PC-3 (cell line): ENCODE measurements around the gene FKBP15.

Experiments
- EZH2 ChIP-seq: fragments of 300-600 bp; sonication (generic); IDR thresholded peaks from one replicate; pipeline ENCODE4 v1.6.1; 2017; ENCODE audit warnings: antibody characterized with exemption, mild to moderate bottlenecking, low read length; ENCODE audit not compliant: unreplicated experiment
- TF ChIP-seq, protein P1 (sequence below): fragments of 300-600 bp; sonication (generic); conservative IDR thresholded peaks from 2 replicates; pipeline ENCODE4 v1.5.1; 2017; ENCODE audit warnings: antibody characterized with exemption, low read depth, mild to moderate bottlenecking, low read length

DNA sequence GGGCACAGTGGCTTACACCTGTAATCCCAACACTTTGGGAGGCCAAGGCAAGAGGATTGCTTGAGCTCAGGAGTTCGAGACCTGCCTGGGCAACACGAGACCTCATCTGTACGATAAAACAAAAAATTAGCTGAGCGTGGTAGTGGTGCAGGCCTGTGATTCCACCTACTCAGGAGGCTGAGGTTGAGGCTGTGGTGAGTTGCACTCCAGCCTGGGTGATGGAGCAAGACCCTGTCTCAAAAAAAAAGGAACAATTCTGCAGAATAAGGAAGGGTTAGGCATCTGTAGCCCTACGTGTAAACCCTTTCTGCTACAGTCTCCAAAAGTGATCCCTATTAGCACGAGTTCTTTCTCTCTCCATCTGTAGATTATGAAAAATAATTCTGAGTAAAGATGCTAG lies 34.4 kb upstream of the FKBP15 start:
- TF ChIP-seq, protein P1, sequence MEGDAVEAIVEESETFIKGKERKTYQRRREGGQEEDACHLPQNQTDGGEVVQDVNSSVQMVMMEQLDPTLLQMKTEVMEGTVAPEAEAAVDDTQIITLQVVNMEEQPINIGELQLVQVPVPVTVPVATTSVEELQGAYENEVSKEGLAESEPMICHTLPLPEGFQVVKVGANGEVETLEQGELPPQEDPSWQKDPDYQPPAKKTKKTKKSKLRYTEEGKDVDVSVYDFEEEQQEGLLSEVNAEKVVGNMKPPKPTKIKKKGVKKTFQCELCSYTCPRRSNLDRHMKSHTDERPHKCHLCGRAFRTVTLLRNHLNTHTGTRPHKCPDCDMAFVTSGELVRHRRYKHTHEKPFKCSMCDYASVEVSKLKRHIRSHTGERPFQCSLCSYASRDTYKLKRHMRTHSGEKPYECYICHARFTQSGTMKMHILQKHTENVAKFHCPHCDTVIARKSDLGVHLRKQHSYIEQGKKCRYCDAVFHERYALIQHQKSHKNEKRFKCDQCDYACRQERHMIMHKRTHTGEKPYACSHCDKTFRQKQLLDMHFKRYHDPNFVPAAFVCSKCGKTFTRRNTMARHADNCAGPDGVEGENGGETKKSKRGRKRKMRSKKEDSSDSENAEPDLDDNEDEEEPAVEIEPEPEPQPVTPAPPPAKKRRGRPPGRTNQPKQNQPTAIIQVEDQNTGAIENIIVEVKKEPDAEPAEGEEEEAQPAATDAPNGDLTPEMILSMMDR: no peak
- TF ChIP-seq EZH2: no peak
